ENCODE data around the gene DNAJC11.
"Not testable (repeated sequence)": the region's sequence is repeated elsewhere in the genome, so short reads cannot be mapped to it uniquely, and the experiment has no call there.

Gene DNAJC11

GRCh38 chr1:6668503-6668902, 33.1 kb downstream of the DNAJC11 start:
- ChIA-PET POLR2A (no interaction called here), CTCF (no interaction called here)
- H3K27ac ChIP-seq (ENCODE audit: insufficient read depth in 1 of 2, low read depth in 1 of 2, low read length in 2 of 2, poor library complexity in 1 of 2, severe bottlenecking in 2 of 2) = no peak overlapping the region
- no peak for DNase-seq
- H3K4me1 ChIP-seq (ENCODE audit: control extremely low read depth in 1 of 4, control insufficient read depth in 4 of 4, insufficient read depth in 4 of 4, low read length in 3 of 4) = no peaks in the 10 kb centered on the region
- no peaks in the 10 kb centered on the region for H3K27me3 ChIP-seq (replicated peaks in 2 of 5; ENCODE audit: control insufficient read depth in 4 of 5, insufficient read depth in 5 of 5, low read length in 4 of 5)
- H3K36me3 ChIP-seq (ENCODE audit: control insufficient read depth in 4 of 4, insufficient read depth in 4 of 4, low read length in 3 of 4) = peaks cover 7 to 46% (median 25%) of the 10 kb centered on the region in 4 experiments
- H3K4me3 ChIP-seq (ENCODE audit: control insufficient read depth in 1 of 7, extremely low read depth in 1 of 7, insufficient read depth in 4 of 7, low read depth in 2 of 7, low read length in 6 of 7) = no peak overlapping the region
- H3K9me3 ChIP-seq (ENCODE audit: control extremely low read depth in 1 of 5, control insufficient read depth in 4 of 5, insufficient read depth in 2 of 5, low read depth in 1 of 5, low read length in 4 of 5) = no peaks in the 10 kb centered on the region
- 97% methylated on average over 5 of the region's 9 CpGs for WGBS (ENCODE audit: insufficient coverage)

GRCh38 chr1:6667139-6667538, 34.5 kb downstream of the DNAJC11 start:
- ChIA-PET POLR2A (no interaction called here), CTCF (interaction anchor here (0.9 kb wide), 1 partner anchor 21 kb away, joined by 3 read pairs; no protein-coding TSS in a partner anchor)
- Histone ChIP-seq H3K27me3 (replicated peaks in 2 of 5; ENCODE audit: control insufficient read depth in 4 of 5, insufficient read depth in 5 of 5, low read length in 4 of 5) (no peaks in the 10 kb centered on the region), H3K27ac (ENCODE audit: insufficient read depth in 1 of 2, low read depth in 1 of 2, low read length in 2 of 2, poor library complexity in 1 of 2, severe bottlenecking in 2 of 2) (no peak overlapping the region), H3K4me3 (ENCODE audit: control insufficient read depth in 1 of 7, extremely low read depth in 1 of 7, insufficient read depth in 4 of 7, low read depth in 2 of 7, low read length in 6 of 7) (no peak overlapping the region), H3K36me3 (ENCODE audit: control insufficient read depth in 4 of 4, insufficient read depth in 4 of 4, low read length in 3 of 4) (peaks cover 5 to 51% (median 27%) of the 10 kb centered on the region in 4 experiments), H3K9me3 (ENCODE audit: control extremely low read depth in 1 of 5, control insufficient read depth in 4 of 5, insufficient read depth in 2 of 5, low read depth in 1 of 5, low read length in 4 of 5) (no peaks in the 10 kb centered on the region), H3K4me1 (ENCODE audit: control extremely low read depth in 1 of 4, control insufficient read depth in 4 of 4, insufficient read depth in 4 of 4, low read length in 3 of 4) (no peaks in the 10 kb centered on the region)
- 95% methylated on average over 5 of the region's 6 CpGs for WGBS (ENCODE audit: insufficient coverage)
- no peak for DNase-seq

GRCh38 chr1:6666696-6667095, 34.9 kb downstream of the DNAJC11 start:
- H3K27me3 ChIP-seq (replicated peaks in 2 of 5; ENCODE audit: control insufficient read depth in 4 of 5, insufficient read depth in 5 of 5, low read length in 4 of 5) = no peaks in the 10 kb centered on the region
- DNase-seq = no peak
- no peaks in the 10 kb centered on the region for H3K9me3 ChIP-seq (ENCODE audit: control extremely low read depth in 1 of 5, control insufficient read depth in 4 of 5, insufficient read depth in 2 of 5, low read depth in 1 of 5, low read length in 4 of 5)
- 96% methylated on average over 4 of the region's 5 CpGs for WGBS (ENCODE audit: insufficient coverage)
- no peak overlapping the region for H3K4me3 ChIP-seq (ENCODE audit: control insufficient read depth in 1 of 7, extremely low read depth in 1 of 7, insufficient read depth in 4 of 7, low read depth in 2 of 7, low read length in 6 of 7)
- H3K4me1 ChIP-seq (ENCODE audit: control extremely low read depth in 1 of 4, control insufficient read depth in 4 of 4, insufficient read depth in 4 of 4, low read length in 3 of 4) = no peaks in the 10 kb centered on the region
- H3K36me3 ChIP-seq (ENCODE audit: control insufficient read depth in 4 of 4, insufficient read depth in 4 of 4, low read length in 3 of 4) = peaks cover 4 to 48% (median 27%) of the 10 kb centered on the region in 4 experiments
- ChIA-PET POLR2A (no interaction called here), CTCF (no interaction called here)
- H3K27ac ChIP-seq (ENCODE audit: insufficient read depth in 1 of 2, low read depth in 1 of 2, low read length in 2 of 2, poor library complexity in 1 of 2, severe bottlenecking in 2 of 2) = no peak overlapping the region

GRCh38 chr1:6662468-6662867, 39.1 kb downstream of the DNAJC11 start:
- 100% methylated on average over 7 of the region's 7 CpGs for WGBS (ENCODE audit: insufficient coverage)
- CTCF ChIA-PET = interaction anchor here (0.6 to 1.7 kb wide), 2 partner anchors 11 to 28 kb away, joined by 3 to 4 read pairs; no protein-coding TSS in a partner anchor

GRCh38 chr1:6660415-6661049, 41.1 kb downstream of the DNAJC11 start:
- no peak overlapping the region for H3K27ac ChIP-seq (ENCODE audit: insufficient read depth in 1 of 2, low read depth in 1 of 2, low read length in 2 of 2, poor library complexity in 1 of 2, severe bottlenecking in 2 of 2)
- no peak for DNase-seq
- H3K9me3 ChIP-seq (ENCODE audit: control extremely low read depth in 1 of 5, control insufficient read depth in 4 of 5, insufficient read depth in 2 of 5, low read depth in 1 of 5, low read length in 4 of 5) = no peaks in the 10 kb centered on the region
- no peaks in the 10 kb centered on the region for H3K27me3 ChIP-seq (replicated peaks in 2 of 5; ENCODE audit: control insufficient read depth in 4 of 5, insufficient read depth in 5 of 5, low read length in 4 of 5)
- WGBS (ENCODE audit: insufficient coverage) = 100% methylated on average over 4 of the region's 7 CpGs
- POLR2A ChIA-PET = no interaction called here
- H3K4me3 ChIP-seq (ENCODE audit: control insufficient read depth in 1 of 7, extremely low read depth in 1 of 7, insufficient read depth in 4 of 7, low read depth in 2 of 7, low read length in 6 of 7) = no peak overlapping the region
- H3K4me1 ChIP-seq (ENCODE audit: control extremely low read depth in 1 of 4, control insufficient read depth in 4 of 4, insufficient read depth in 4 of 4, low read length in 3 of 4) = no peaks in the 10 kb centered on the region
- CTCF ChIA-PET = no interaction called here
- H3K36me3 ChIP-seq (ENCODE audit: control insufficient read depth in 4 of 4, insufficient read depth in 4 of 4, low read length in 3 of 4) = peaks cover 0 to 44% (median 18%) of the 10 kb centered on the region in 4 experiments

More at GRCh38 chr1:6662468-6662867, 39.1 kb downstream of the DNAJC11 start:
- H3K4me3 ChIP-seq (ENCODE audit: control insufficient read depth in 1 of 7, extremely low read depth in 1 of 7, insufficient read depth in 4 of 7, low read depth in 2 of 7, low read length in 6 of 7); H3K27ac ChIP-seq (ENCODE audit: insufficient read depth in 1 of 2, low read depth in 1 of 2, low read length in 2 of 2, poor library complexity in 1 of 2, severe bottlenecking in 2 of 2); H3K4me1 ChIP-seq (ENCODE audit: control extremely low read depth in 1 of 4, control insufficient read depth in 4 of 4, insufficient read depth in 4 of 4, low read length in 3 of 4); DNase-seq; H3K27me3 ChIP-seq (replicated peaks in 2 of 5; ENCODE audit: control insufficient read depth in 4 of 5, insufficient read depth in 5 of 5, low read length in 4 of 5); POLR2A ChIA-PET; H3K9me3 ChIP-seq (ENCODE audit: control extremely low read depth in 1 of 5, control insufficient read depth in 4 of 5, insufficient read depth in 2 of 5, low read depth in 1 of 5, low read length in 4 of 5): not testable (repeated sequence)
- H3K36me3 ChIP-seq (ENCODE audit: control insufficient read depth in 4 of 4, insufficient read depth in 4 of 4, low read length in 3 of 4) = peaks cover 3 to 50% (median 27%) of the 10 kb centered on the region in 4 experiments

DNA sequence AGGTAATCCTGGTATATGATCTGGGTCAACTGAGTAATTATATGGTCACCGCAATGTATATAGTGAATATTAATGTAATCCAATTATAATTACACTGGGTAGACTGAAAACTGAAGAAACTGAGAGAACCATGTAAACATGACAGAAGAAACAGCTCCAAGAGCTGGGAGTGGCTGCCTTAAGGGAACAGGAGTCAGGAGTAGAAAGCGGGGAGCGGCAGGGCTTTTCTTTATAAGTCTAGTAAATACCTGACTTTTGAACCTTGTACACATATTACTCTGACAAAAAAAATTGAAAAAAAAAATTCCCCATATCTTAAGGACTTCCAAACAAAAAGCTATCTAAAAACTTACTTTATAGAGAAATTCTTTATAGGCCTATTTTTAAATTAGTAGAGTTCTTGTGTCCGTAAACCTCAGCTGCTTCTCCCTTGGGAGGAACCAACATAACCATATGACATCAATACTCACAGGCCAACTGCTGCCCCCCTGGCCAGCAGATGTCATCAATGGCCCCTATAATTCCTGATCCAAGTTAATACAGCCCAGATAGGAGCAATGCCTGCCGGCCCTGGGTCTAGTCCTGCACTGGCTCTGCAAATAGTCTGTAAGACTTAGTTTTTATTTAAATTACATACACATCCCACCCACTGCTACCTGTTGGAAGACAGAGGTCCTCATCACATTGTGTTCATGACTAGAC, 43.1 kb downstream of the DNAJC11 start:
- Histone ChIP-seq H3K36me3 (ENCODE audit: control insufficient read depth in 4 of 4, insufficient read depth in 4 of 4, low read length in 3 of 4) (peaks cover 7 to 44% (median 14%) of the 10 kb centered on the region in 4 experiments), H3K27me3 (replicated peaks in 2 of 5; ENCODE audit: control insufficient read depth in 4 of 5, insufficient read depth in 5 of 5, low read length in 4 of 5) (no peaks in the 10 kb centered on the region), H3K9me3 (ENCODE audit: control extremely low read depth in 1 of 5, control insufficient read depth in 4 of 5, insufficient read depth in 2 of 5, low read depth in 1 of 5, low read length in 4 of 5) (no peaks in the 10 kb centered on the region), H3K27ac (ENCODE audit: insufficient read depth in 1 of 2, low read depth in 1 of 2, low read length in 2 of 2, poor library complexity in 1 of 2, severe bottlenecking in 2 of 2) (peak overlapping the region in 1 of 2 experiments; percentile 49), H3K4me1 (ENCODE audit: control extremely low read depth in 1 of 4, control insufficient read depth in 4 of 4, insufficient read depth in 4 of 4, low read length in 3 of 4) (no peaks in the 10 kb centered on the region), H3K4me3 (ENCODE audit: control insufficient read depth in 1 of 7, extremely low read depth in 1 of 7, insufficient read depth in 4 of 7, low read depth in 2 of 7, low read length in 6 of 7) (no peak overlapping the region)
- ChIA-PET CTCF (interaction anchor here (2.1 to 2.6 kb wide), 2 partner anchors 12 to 25 kb away, joined by 6 to 12 read pairs; no protein-coding TSS in a partner anchor), POLR2A (no interaction called here)
- DNase-seq = no peak
- 100% methylated on average over 1 of the region's 5 CpGs for WGBS (ENCODE audit: insufficient coverage)

DNA sequence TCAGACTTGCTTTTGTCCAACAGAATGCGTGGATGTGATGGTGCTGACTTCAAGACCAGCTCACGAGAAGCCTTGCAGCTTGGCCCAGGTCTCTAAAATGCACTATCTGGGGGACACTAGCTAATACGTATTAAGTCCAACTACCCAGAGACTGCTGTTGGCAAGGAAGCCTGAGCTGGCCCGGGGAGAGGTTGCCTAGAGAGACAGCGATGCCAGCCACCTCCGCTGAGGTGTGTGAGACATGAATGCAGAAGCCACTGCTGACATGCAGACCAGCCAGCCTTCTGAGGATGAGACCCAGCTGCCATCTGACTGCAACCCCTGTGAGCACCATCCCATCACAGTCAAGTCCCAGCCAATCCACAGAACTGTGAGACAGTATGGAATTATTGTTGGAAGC, 44.5 kb downstream of the DNAJC11 start:
- no peak for DNase-seq
- Histone ChIP-seq H3K4me1 (ENCODE audit: control extremely low read depth in 1 of 4, control insufficient read depth in 4 of 4, insufficient read depth in 4 of 4, low read length in 3 of 4) (no peaks in the 10 kb centered on the region), H3K27ac (ENCODE audit: insufficient read depth in 1 of 2, low read depth in 1 of 2, low read length in 2 of 2, poor library complexity in 1 of 2, severe bottlenecking in 2 of 2) (no peak overlapping the region), H3K9me3 (ENCODE audit: control extremely low read depth in 1 of 5, control insufficient read depth in 4 of 5, insufficient read depth in 2 of 5, low read depth in 1 of 5, low read length in 4 of 5) (no peaks in the 10 kb centered on the region), H3K27me3 (replicated peaks in 2 of 5; ENCODE audit: control insufficient read depth in 4 of 5, insufficient read depth in 5 of 5, low read length in 4 of 5) (no peaks in the 10 kb centered on the region), H3K36me3 (ENCODE audit: control insufficient read depth in 4 of 4, insufficient read depth in 4 of 4, low read length in 3 of 4) (peaks cover 14 to 45% (median 19%) of the 10 kb centered on the region in 4 experiments), H3K4me3 (ENCODE audit: control insufficient read depth in 1 of 7, extremely low read depth in 1 of 7, insufficient read depth in 4 of 7, low read depth in 2 of 7, low read length in 6 of 7) (no peak overlapping the region)
- ChIA-PET CTCF (interaction anchor here (1.5 to 2.6 kb wide), 3 partner anchors 10 to 171 kb away, joined by 3 to 12 read pairs (median 6); no protein-coding TSS in a partner anchor), POLR2A (interaction anchor here (0.5 kb wide), 1 partner anchor 23 kb away, joined by 4 read pairs; no protein-coding TSS in a partner anchor)
- 100% methylated on average over 5 of the region's 6 CpGs for WGBS (ENCODE audit: insufficient coverage)
